T47D (cell line): ENCODE results near the gene VAC14.

ENCODE experiments used
- DNase-seq, 2 experiments: peaks; one replicate each; pipeline versions ENCODE4 v3.0.0 to v3.0.0-alpha.2; 2011 to 2012; ENCODE audit warnings: low read depth in 1 of 2, low spot score in 1 of 2
- JUND ChIP-seq: IDR thresholded peaks from 2 replicates; pipeline ENCODE4 v1.6.1; 2012; ENCODE audit warnings: low read depth
- in situ Hi-C: cut with HindIII; loops from 2 replicates; pipeline ENCODE4 v1.10.0; 2016; ENCODE audit warnings: low sequenced_read_pairs, low pct_unique_long_range_greater_than_20kb

The VAC14 gene

DNA sequence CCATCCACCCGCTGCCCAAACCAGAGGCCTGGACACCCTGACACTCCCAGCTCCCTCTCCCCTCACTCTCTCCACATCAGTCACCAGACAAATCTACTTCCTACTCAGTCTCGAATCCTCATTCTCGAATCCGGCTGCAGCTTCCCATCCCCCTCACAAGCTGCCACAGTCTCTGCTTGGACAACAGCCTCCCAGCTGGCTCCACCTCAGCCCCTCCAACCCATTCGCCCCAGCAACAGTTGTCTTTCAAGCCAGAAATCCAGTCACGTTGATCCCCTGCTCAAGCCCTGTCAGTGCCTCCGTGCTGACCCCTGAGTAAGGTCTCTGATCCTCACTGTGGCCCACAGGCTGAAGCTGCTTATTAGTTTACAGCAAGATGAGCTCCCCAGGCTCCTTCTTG is 70.9 kb downstream of the VAC14 start:
- no peak for DNase-seq
- TF ChIP-seq JUND: no peak
- in situ Hi-C loops: no loop called here

DNA sequence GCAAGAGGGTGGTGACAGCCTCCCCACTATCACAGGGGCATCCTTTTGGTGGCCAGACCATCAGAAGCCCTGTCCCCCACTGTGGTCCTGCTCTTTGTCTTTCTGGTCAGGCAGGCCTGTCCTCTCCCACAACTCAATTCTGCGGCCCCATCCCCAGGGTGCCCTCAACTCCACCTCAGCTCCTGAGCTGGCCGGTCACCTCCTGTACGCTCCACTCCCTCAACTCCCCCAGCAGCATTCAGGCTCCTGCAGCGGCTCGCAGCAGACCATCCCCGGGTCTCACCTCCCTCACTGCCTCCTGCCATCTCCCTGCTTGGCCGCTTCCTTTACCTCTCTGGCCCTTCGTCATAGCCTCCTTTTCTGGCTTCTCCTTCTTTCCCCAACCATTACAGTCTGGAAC is 71.7 kb downstream of the VAC14 start:
- TF ChIP-seq JUND: no peak
- in situ Hi-C loops: no loop called here
- no peak for DNase-seq

DNA sequence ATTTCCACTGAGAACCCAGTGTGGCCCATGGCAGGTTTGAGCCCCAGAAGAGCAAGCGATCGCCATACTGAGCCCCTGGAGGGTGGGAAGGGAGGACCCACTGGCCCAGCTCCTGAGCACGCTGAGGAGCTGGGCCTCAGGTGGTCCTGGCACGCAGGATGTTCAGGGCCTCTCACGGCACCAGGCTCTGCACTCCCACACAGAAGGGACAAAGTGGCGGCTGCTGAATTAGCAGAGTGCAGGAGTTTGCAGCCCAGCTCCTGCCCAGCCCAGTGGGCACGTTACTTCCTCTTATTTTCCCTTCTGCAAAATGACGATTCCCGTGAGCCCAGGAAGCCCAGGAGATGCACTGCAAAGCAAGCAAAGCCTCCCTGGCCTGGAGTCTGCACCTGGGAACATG is 72.8 kb downstream of the VAC14 start:
- no peak for DNase-seq
- no peak for TF ChIP-seq JUND
- in situ Hi-C loops: no loop called here

DNA sequence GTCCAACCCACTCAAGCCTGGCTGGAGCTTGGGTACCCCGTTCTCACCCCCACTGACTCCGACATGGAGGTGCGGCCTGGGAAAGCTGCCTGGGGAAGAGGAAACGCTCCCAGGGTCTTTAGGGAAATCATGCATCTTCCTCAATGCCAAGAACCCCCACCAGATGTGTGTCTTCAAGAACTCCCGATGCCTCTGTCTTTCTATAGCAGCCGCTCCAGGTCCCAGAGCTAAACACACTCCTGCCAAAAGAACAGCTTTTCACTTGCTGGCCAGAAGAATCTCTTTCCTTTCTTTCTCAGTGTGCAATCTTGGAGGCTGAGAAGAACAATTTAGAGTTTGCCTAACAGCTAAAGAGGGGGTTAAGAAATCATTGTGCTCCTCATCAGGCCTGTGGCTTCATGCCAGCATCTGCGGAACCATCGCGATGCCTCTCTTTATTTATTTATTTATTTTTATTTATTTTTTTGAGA is 74.0 kb downstream of the VAC14 start:
- TF ChIP-seq JUND: no peak
- in situ Hi-C loops: no loop called here
- no peak for DNase-seq

DNA sequence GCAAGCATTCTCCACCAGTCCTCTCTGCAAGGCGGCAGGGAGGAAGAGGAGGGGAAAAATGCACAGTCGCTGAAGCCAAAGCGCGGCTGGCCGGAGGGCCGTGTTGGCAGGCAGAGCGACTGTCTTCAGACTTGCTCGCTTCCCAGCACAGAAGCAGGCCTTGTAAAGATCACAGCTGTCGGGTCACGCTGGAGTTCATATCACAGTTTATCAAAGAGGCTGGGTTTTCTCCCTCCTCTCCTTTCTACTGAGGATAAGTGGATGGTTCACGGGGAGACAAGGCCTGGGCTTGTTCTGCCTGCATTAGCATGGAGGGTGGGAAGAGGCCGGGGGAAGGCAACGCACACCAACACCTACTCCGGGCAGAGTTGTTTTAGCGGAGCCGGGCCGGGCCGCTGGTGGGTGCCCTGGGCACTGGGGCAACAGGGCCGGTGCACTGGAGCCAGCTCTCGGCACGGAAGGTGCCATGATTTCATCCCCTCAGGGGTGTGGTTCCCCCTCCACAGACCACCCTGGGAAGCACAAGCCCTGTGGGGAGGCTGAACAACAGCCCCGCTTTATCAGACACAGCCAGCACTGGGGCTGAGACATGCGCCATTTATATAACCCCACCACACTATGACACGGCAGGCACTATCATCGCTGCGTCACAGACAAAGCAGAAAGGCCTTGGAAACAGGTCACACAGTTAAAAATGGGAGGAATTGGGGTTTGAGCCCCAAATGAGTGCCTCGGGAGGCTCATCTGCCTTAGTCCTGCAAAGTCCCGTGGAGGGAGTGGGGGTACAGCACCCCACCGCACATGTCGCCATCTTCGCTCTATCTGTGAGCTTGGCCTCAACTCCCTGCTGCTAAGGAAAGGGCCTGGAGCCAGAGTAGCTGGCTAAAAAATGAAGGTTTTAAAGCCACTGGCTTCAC is 74.8 kb downstream of the VAC14 start:
- in situ Hi-C loops: no loop called here
- no peak for TF ChIP-seq JUND
- no peak for DNase-seq

DNA sequence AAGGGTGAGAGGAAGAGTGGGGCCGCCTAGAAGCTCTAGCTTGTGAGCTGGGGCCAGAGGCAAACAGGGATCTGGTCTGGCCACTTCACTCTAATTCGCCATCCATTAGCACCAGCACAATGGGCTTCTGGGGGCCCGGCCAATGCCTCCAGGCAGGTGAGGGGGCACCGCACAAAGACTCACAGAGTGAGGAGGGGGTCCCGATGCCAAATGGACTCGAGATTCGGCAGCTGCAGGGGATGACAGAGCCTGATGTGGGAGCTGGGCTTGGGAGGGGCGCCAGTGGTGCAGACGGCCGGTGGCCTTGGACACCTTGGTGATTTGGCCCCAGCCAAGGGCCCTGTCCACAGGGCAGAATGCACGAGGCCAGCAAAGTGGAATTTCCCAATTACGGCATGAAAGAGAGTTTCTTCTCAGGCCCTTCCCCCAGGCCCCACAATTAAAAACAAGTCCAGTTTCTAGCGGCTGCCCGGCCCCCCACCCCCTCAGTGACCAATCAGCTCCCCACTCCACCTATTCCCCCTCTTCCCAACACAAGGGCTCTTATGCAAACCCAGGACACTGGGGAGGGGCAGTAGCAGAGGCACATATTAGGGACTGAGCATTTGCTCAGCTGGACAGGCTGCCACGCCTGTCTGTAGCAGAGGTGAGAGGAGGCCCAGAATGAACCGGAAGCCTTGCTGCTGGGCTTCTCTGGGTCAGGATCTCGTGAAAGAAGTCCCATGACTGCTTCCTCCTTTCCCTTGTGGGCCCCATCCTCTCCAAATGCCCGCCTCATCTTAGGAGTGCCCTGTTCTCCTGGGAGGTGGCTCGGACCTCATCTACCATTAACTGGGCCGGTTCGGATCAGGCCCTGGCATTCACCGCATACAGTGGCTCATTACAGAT is 75.7 kb downstream of the VAC14 start:
- in situ Hi-C loops: no loop called here
- no peak for DNase-seq
- no peak for TF ChIP-seq JUND

DNA sequence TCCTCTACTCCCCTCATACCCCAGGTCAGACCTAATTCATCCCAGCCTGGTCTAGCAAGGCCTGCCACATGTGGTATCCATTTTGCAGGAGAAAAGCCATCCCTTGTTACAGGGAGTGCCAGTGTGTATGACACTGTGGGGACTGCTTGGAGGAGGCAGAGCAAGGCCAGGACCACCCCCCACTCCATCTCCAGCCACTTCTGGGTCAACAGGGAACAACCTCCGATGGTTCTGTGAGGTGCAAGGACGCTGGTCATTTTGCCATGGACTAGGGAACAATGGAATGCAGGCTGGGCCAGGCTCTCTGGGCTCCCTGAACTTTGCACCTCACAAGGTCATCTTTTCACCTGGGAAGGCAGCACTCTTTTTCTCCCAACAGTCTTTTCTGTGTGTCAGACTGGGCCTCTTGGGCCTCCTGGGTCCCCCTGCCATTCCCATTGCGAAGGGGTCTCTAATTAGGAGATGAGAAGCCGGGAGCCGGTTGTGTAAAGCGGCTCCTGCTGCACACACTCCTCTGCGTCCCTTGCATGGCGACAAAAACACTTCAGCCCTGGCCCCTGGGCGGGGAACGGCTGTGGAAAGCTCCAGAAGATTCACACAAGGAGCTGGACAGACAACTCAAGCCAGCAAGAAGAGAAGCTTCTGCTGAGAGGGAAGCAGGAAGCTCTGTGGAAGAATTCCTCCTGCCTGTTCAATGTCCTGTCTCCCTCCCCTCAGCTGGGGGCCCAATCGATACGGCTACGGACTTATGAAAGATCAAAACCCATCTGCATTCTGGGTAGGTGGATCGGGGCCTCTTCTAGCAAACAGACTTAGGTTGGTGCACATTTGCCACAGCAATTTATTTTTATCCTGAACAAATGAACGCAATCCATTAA is 76.6 kb downstream of the VAC14 start:
- DNase-seq: no peak
- TF ChIP-seq JUND: no peak
- in situ Hi-C loops: no loop called here

DNA sequence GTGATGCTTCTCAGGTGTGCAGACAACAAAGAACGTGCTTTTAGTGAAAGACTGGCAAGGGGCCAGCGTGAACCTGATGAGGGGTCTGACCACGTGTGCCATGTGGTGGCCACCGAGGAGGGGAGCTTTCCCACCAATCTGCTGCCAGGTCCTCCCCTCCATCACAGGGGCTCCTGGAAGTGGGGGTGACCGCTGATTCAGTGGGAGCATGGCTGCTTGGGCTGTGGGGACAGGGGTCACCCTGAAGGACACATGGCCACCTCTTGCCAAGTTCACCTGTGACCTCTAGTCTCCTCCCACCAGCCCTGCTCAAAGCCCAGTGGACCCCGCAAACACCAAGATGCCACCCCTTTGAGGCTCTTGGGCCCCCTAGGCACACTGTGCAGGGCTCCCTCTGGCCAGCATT is 77.2 kb downstream of the VAC14 start:
- DNase-seq: no peak
- TF ChIP-seq JUND: no peak
- in situ Hi-C loops: no loop called here

DNA sequence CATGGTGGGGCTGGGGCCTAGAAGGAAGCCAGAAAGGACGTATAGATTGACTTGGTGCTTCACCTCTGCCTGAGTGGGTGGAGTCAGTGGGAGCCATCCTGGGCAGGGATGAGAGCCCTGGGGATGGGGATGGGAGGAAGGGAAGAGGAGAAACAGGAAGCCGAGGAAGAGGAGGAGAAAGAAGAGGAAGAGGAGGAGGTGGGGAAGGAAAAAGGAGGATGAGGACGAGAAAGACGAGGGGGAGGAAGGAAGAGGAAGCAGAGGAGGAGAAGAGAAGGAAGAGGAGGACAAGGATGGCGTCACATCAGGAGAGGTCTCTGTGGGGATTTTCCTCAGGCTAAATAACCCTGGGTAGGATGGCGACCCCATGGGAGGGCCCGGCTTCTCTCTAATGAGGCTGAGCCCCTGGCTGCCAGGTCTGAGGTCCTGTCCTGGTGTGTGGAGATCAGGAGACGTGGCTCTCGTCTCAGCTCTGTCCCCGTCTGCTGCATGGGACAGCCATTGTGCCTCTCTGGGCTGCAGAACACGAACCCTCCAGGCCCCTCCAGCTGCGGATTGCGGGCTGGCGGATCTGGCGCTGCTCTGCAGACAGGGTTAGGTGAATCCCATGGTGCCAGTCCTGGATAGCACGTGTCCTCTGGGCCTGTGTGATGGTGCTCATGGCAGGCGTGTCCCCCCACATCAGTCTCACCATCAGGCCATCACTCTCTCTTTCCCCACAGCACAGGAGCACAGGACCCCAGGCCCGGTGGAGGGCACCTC is 79.6 kb downstream of the VAC14 start:
- in situ Hi-C loops: no loop called here
- no peak for TF ChIP-seq JUND
- DNase-seq: no peak

DNA sequence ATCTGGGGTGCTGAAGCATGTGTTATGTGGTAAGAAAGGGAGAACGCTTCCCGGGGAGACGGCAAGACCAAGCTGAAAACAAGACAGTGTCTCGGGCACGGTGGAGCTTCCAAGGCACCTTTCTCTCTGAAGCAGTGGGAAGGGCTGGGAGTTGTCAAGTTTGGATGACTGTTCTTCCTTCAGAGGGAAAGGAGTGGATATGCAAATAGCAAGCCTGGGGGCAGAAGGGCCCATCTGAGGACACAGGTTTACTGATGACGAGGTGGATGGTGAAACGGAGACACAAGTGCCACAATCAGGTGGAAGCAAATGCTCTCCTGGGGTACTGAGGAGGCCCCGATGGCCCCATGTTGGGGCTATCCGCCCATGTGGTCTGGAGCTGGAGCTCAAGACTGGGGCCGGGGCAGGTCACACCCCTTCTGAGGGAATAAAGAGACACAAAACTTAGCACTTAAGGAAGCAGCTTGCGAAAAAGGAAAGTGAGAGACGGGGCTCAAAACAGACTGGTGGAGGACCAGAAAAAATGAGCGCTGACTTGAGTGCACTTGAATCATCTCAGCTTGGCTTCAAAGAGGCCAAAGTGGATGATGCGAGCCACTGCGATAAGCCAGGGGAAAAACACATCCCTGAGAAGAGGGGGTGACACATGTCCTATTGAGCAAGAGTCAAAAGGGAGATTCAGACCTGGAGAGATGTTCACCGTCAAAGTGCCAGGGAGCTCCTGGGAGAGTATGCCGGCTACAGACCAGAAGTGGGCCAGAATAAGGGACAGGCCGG is 80.3 kb downstream of the VAC14 start:
- in situ Hi-C loops: no loop called here
- TF ChIP-seq JUND: no peak
- no peak for DNase-seq

DNA sequence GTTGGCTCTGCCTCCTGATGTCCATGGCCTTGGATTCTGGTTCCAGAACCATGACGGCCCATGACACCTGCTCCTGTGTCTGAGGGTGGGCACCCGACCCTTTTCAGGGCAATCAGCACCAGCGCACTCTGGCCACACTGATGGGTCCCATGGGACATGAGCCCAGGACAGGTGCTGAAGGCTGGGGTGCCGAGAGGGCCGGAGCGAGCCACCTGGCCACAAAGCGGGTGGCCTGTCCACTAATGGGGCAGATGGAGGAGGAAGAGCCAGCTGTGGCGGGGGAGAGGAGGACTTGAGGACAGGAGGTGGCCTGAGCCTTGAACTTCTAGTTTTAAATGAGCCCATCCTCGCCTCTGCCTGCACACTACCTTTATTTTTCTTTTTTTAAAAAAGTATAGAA is 83.9 kb downstream of the VAC14 start:
- in situ Hi-C loops: no loop called here
- no peak for TF ChIP-seq JUND
- DNase-seq: no peak
